Measurements from ENCODE around the gene SECISBP2.
"Not testable (repeated sequence)": the region's sequence is repeated elsewhere in the genome, so short reads cannot be mapped to it uniquely, and the experiment has no call there.

The SECISBP2 gene

DNA sequence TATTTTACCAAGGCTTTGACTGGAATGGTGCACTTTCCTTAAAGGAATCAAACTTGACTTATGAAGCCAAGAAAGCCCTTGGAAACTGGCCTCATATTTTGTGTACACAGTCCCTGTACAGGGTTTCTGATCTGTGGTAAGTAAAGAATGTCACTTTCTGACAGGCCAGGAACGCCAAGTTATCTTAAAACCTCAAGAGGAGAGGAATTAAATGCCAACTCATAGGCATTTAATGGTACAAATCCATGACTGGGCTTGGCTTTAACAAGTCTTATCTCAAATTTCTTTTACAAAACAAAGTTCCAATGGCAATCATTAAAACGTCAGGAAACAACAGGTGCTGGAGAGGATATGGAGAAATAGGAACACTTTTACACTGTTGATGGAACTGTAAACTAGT lies 16.3 kb upstream of the SECISBP2 start:
- ATAC-seq; H3K36me3 Mint-ChIP-seq (ENCODE audit: low read depth); H3K27me3 Mint-ChIP-seq; DNase-seq; H3K27ac Mint-ChIP-seq; H3K4me3 Mint-ChIP-seq; H3K9me3 Mint-ChIP-seq; H3K4me1 Mint-ChIP-seq: not testable (repeated sequence)

DNA sequence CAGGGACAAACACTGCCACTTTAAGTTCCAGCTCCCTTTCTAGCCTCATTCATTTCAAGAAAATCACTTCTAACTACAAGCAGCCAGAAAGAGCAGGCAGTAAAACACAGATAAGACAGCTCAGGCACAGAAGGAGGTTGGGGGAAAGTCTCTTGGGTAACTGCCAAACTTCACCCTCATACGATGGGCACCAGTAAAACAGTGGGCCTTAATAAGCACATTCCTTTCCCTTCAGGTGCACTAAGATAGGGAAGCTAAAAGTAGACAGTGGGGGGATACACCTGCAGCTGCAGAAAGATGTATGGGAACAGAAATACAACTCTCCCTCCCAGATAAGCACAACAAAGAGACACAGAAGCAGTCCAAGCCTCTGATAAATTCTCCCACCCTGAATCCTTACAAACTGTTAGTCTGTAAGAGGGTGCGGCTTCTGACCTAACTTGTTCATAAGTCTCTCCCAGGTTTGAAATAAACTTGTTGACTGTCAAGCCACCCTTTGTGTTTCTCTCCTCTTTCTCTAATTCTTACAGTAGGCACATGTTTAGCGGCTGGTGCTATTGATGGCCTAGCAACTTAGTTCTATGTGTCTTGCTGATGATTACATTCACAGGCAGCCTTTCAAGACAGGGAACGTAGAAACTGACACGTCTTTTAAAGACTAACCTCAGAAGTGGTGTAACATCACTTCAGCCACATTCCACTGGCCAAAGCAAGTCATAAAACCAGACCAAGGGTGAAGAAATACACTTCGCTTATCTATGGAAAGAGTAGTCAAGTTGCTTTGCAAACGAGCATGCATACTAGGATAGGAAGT lies 14.1 kb upstream of the SECISBP2 start:
- Mint-ChIP-seq H3K27me3 (no peaks in the 10 kb centered on the region), H3K9me3 (no peaks in the 10 kb centered on the region), H3K36me3 (ENCODE audit: low read depth) (peaks cover 11% of the 10 kb centered on the region), H3K27ac (no peak overlapping the region), H3K4me1 (peaks cover 9% of the 10 kb centered on the region), H3K4me3 (no peak overlapping the region)
- DNase-seq (no peak), ATAC-seq (no peak)

DNA sequence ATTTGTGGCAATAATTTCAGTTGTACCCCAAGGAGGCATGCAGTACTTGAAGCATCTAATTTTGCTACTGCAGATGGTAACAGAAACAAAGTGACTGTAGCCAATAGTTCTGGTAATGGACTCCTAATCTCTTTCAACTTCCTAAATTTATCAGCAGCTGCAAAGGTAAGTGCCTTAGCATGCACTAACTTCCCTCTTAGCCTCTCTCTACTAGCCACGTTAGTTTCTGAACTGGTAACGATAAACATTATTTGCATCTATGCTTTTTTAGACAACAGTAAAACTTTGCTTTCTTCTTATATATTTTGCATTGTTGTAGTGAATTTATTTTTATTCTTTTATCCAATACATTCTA lies 13.5 kb upstream of the SECISBP2 start:
- H3K4me3 Mint-ChIP-seq: no peak overlapping the region
- DNase-seq (no peak), ATAC-seq (no peak)
- H3K4me1 Mint-ChIP-seq: peaks cover 15% of the 10 kb centered on the region
- no peaks in the 10 kb centered on the region for H3K27me3 Mint-ChIP-seq
- H3K9me3 Mint-ChIP-seq: no peaks in the 10 kb centered on the region
- no peak overlapping the region for H3K27ac Mint-ChIP-seq
- H3K36me3 Mint-ChIP-seq (ENCODE audit: low read depth): peaks cover 11% of the 10 kb centered on the region

DNA sequence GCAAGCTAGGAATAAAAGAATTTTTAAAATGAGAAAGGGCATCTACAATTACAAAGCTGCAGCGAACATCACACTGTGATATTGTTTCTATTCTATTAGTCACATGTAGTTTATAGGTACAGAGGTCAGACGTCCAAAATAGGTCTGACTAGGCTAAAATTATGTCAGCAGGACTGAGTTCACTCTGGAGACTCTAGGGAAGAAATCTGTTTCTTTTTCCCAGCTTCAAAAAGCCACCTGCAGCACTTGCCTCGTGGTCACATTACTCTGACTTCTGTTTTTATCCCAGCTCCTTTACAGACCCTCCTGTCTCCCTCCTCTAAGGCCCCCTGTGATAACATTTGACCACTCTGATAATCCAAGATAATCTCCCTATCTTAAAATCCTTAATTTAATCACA lies 12.4 kb upstream of the SECISBP2 start:
- Mint-ChIP-seq H3K4me3 (no peak overlapping the region), H3K36me3 (ENCODE audit: low read depth) (peaks cover 15% of the 10 kb centered on the region)
- no peak for ATAC-seq

DNA sequence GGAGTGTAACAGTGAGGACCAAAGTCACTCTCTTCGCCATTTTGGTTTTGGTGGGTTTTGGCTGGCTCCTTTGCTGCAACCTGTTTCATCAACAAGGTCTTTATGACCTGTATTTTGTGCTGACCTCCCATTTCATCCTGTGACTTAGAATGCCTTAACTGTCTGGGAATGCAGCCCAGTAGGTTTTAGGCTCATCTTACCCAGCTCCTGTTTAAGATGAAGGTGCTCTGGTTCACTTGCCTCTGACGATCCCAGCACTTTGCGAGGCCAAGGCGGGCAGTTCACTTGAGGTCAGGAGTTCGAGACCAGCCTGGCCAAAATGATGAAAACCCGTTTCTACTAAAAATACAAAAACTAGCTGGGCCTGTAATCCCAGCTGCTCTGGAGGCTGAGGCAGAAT lies 9.1 kb upstream of the SECISBP2 start:
- no peak for DNase-seq
- Mint-ChIP-seq H3K4me1 (peaks cover 49% of the 10 kb centered on the region), H3K36me3 (ENCODE audit: low read depth) (peaks cover 43% of the 10 kb centered on the region), H3K4me3 (peak overlapping the region; percentile 90), H3K9me3 (no peaks in the 10 kb centered on the region), H3K27ac (peak overlapping the region; percentile 100), H3K27me3 (peaks cover 6% of the 10 kb centered on the region)
- ATAC-seq: no peak

More for the DNA sequence above, 12.4 kb upstream of the SECISBP2 start:
- Mint-ChIP-seq H3K27me3 (peaks cover 3% of the 10 kb centered on the region), H3K27ac (no peak overlapping the region), H3K4me1 (peaks cover 22% of the 10 kb centered on the region), H3K9me3 (no peaks in the 10 kb centered on the region)
- DNase-seq: no peak

DNA sequence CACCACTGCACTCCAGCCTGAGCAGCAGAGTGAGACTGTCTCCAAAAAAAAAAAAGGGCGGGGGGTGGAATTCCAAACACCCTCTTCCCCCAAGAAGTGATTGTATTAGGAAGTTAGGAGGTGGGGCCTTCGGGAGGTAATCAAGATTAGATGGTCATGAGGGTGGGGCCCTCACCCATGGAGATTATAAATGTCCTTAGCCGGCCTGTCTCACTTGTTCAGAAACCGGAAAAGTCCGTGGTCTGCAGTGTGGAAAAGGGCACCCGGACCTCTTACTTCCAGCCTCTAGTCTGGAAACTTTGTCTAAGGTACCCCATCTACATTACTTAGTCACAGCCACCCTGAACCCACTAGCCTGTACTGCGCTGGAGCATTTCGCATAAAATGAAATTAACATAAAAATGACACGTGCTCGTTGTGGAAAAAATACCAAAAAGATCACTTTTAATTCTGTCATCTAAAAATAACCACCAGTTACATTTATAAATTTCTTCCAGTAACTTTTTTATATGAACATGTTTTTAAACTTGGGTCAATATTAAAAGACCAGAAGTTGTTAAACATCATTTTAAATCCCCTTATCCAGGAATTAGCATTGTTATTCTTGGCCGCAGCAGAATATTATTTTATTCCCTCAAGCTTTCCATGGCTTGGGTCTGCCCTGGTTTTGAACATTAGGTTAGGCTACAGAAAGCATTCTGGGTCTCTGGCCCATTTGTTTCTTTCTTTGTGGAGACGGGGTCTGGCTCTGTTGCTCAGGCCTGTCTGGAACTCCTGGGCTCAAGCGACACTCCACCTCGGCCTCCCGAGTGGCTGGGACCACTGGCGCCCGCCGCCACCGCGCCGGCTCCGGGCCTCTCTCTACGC lies 8.5 kb upstream of the SECISBP2 start:
- peaks cover 50% of the 10 kb centered on the region for H3K36me3 Mint-ChIP-seq (ENCODE audit: low read depth)
- no peaks in the 10 kb centered on the region for H3K9me3 Mint-ChIP-seq
- DNase-seq (peak; percentile 28), ATAC-seq (peak; percentile 17)
- H3K27ac Mint-ChIP-seq: peak overlapping the region; percentile 100
- peaks cover 56% of the 10 kb centered on the region for H3K4me1 Mint-ChIP-seq
- H3K27me3 Mint-ChIP-seq: peaks cover 6% of the 10 kb centered on the region
- peak overlapping the region; percentile 90 for H3K4me3 Mint-ChIP-seq

DNA sequence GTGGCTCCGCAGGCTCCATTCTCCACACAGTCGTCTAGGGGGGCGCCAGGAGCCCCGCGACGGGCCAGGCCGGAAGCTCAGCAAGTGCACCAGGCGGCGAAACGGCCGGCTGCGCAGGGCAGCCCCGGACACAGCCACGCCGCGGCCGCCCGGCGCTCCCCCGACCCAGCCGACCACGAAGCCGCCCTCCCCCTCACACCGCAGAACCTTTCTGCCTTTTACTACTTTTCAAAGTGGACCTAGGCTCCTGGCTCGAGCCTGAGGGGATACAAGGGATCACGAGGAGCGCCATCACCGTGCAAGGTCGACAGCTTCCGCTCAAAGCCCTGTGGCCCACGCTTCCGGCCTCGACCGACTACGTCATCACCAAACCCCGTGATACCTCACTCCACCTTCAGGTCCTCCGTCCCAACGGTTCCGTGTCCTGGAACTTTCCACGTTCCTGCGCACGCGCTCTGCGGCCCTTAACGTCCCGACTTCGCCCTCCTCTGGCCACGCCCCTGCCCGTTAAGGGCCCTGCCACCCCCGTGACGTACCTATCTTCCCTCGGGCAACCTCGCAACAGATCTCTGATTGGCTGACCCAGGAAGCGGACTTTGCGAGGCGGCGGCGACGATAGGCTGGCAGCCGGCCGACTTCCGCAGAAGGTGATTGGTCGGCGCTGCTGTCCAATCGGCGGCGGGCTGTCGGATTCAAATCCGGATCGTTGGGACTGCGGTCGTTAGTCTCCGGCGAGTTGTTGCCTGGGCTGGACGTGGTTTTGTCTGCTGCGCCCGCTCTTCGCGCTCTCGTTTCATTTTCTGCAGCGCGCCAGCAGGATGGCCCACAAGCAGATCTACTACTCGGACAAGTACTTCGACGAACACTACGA lies 7.6 kb upstream of the SECISBP2 start, which contains the start of gene CKS2:
Gene CKS2 (plus strand): TSS at position 721 of the 871 bp plus-strand sequence. CDS start 98 bp downstream, at position 819.
- DNase-seq: peak; percentile 100
- H3K27ac Mint-ChIP-seq: peak within 1 kb of the TSS; percentile 100
- H3K27me3 Mint-ChIP-seq: peaks cover 6% of the 10 kb centered on the region
- peak within 1 kb of the TSS; percentile 90 for H3K4me3 Mint-ChIP-seq
- no peaks in the 10 kb centered on the region for H3K9me3 Mint-ChIP-seq
- H3K4me1 Mint-ChIP-seq: peaks cover 62% of the 10 kb centered on the region
- H3K36me3 Mint-ChIP-seq (ENCODE audit: low read depth): peaks cover 58% of the 10 kb centered on the region
- ATAC-seq: peak; percentile 90

DNA sequence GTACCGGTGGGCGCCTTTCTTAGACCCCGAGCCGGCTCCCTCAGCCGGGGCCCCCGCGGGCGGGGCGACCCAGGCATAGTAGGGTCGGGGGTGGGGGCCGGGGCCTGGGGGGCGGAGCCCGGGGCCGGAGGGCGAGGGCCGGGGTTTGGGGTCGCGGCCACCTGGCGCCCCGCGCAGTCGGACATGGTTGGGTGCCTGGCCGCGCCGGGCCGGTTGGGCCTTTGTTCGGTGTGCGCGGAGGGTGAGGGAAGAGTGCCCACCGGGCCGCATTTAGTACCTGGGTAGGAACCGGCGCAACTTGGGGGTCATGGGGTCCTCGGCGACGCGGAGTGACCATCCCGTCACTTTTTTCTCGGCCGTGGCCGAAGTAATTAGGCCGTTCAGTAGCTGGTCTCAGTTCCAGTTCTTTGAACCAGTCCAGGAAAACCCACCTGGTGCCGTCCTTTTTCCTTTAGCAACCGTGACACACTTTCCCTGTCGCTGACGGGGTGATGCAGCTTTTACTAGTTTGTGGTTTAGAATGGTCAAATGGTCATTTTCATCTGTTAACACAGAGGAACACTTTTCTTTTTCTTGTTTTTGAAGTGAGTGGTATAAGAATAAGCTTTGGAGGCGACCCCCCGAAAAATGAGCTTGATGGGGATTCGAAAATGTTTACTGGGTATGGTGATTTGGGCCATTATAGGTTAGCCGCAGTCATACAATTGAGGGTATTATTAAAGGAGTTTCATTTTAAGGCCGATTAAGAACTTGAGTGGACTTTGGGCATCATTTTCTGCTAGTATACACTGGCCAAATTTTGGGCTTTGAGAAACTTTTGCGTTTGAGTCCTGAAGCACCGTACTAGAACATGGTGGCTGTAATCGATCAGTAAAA lies 6.7 kb upstream of the SECISBP2 start:
- Mint-ChIP-seq H3K27ac (peak overlapping the region; percentile 100), H3K36me3 (ENCODE audit: low read depth) (peaks cover 65% of the 10 kb centered on the region), H3K9me3 (no peaks in the 10 kb centered on the region), H3K27me3 (peaks cover 6% of the 10 kb centered on the region), H3K4me1 (peaks cover 70% of the 10 kb centered on the region), H3K4me3 (peak overlapping the region; percentile 90)
- peak; percentile 2 for ATAC-seq
- DNase-seq: no peak

DNA sequence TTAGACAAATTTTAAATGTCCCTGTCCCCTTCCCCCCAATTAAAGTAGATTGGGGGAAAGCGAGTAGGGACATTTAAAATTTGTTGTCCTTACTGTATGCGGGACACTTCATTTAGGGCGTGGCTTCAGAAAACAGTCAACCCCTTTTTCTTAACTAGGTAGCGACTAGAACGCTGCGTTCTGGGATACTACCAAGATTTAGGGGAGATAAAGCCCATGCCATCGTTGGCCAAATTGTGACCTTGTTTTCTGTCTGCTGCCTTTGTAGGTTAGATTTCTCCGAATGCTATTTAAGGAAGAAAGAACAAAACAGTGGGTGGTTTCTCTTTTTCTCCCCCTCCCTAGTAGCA lies 6.1 kb upstream of the SECISBP2 start:
- H3K4me1 Mint-ChIP-seq: peaks cover 73% of the 10 kb centered on the region
- peak overlapping the region; percentile 75 for H3K27ac Mint-ChIP-seq
- H3K27me3 Mint-ChIP-seq: peaks cover 6% of the 10 kb centered on the region
- DNase-seq (no peak), ATAC-seq (no peak)
- peak overlapping the region; percentile 90 for H3K4me3 Mint-ChIP-seq
- H3K36me3 Mint-ChIP-seq (ENCODE audit: low read depth): peaks cover 66% of the 10 kb centered on the region
- no peaks in the 10 kb centered on the region for H3K9me3 Mint-ChIP-seq

DNA sequence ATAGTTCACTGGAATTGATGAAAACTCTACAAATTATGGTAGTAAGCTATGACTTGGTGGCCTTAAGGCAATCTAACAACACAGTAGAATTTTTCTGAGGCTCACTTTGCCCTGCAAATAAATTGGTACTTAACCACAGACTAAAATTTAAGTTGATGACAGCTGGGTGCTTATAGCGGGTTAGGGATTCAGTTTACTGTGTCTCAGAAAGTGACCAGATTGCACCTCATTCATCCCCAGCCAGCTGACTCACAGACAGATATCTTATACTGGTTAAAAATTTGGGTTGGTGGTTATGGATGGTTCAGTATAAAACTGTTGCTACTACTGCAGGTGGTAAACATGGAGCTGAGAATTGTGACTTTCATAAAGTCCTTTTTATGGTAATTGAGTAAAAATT lies 4.5 kb upstream of the SECISBP2 start:
- H3K4me3 Mint-ChIP-seq: peak overlapping the region; percentile 90
- no peak for DNase-seq
- H3K4me1 Mint-ChIP-seq: peaks cover 81% of the 10 kb centered on the region
- peaks cover 6% of the 10 kb centered on the region for H3K27me3 Mint-ChIP-seq
- no peak for ATAC-seq
- peaks cover 72% of the 10 kb centered on the region for H3K36me3 Mint-ChIP-seq (ENCODE audit: low read depth)
- no peaks in the 10 kb centered on the region for H3K9me3 Mint-ChIP-seq
- peak overlapping the region; percentile 75 for H3K27ac Mint-ChIP-seq

DNA sequence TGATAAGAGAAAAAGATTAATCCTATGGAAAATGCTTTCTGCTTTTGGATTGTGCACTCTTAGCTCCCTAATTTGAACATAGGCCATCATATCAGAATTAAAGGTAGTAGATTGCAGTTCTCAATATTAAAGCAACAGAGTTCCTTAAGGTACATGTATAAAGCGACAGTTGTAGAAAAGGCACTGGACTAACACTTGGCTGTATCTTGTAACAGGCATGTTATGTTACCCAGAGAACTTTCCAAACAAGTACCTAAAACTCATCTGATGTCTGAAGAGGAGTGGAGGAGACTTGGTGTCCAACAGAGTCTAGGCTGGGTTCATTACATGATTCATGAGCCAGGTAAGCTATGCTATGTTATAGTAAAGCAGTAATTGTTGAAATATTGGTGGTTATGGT lies 3.3 kb upstream of the SECISBP2 start:
- H3K27ac Mint-ChIP-seq: peak overlapping the region; percentile 68
- DNase-seq (no peak), ATAC-seq (no peak)
- H3K9me3 Mint-ChIP-seq: no peaks in the 10 kb centered on the region
- peaks cover 76% of the 10 kb centered on the region for H3K36me3 Mint-ChIP-seq (ENCODE audit: low read depth)
- peak overlapping the region; percentile 90 for H3K4me3 Mint-ChIP-seq
- H3K27me3 Mint-ChIP-seq: peaks cover 6% of the 10 kb centered on the region
- H3K4me1 Mint-ChIP-seq: peaks cover 79% of the 10 kb centered on the region

DNA sequence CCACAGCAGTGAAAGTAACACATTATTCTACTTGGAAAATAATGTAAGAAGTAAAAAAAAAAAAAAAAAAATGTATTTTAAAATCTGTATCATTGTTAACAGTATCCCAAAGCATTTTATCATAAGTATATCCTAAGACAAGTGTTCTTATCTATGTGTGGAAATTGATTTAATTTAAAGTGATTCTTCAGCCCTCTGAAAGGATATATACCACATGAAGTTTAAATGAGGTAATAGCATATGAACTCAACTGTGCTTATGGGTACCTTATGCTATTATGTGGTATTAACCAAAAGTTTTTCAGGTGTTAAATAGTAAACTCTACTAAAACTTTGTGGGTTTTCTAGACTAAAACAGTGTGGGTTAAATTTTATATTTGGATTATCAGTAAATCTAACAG lies 2.8 kb upstream of the SECISBP2 start:
- peaks cover 82% of the 10 kb centered on the region for H3K4me1 Mint-ChIP-seq
- ATAC-seq (no peak), DNase-seq (no peak)
- peaks cover 6% of the 10 kb centered on the region for H3K27me3 Mint-ChIP-seq
- peaks cover 81% of the 10 kb centered on the region for H3K36me3 Mint-ChIP-seq (ENCODE audit: low read depth)
- no peak overlapping the region for H3K4me3 Mint-ChIP-seq
- peak overlapping the region; percentile 68 for H3K27ac Mint-ChIP-seq
- H3K9me3 Mint-ChIP-seq: no peaks in the 10 kb centered on the region

DNA sequence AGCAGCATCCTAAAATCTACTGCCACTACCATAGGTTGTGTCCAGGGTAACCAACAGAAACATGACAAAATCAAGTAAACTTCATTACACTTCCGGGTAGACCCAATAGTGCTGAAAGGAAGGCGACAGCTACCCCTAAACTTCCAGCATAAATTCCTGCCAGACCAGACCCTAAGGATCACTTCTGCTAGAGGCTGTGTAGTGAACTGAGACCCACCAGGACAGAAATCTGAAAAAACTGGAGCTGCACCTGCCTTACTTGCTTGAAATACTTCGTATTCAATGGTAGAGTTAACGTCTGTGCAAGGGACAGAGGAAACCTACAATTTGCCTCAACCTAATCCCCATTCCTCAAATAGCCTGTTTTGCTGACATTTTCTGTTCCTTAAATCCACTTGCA lies 1.0 kb upstream of the SECISBP2 start:
- Mint-ChIP-seq H3K4me1 (peaks cover 89% of the 10 kb centered on the region), H3K27ac (peak overlapping the region; percentile 97), H3K9me3 (no peaks in the 10 kb centered on the region), H3K4me3 (peak overlapping the region; percentile 88), H3K36me3 (ENCODE audit: low read depth) (peaks cover 80% of the 10 kb centered on the region), H3K27me3 (no peaks in the 10 kb centered on the region)
- no peak for ATAC-seq
- peak; percentile 3 for DNase-seq

Measured in activated naive CD8-positive, alpha-beta T cell treated with anti-CD3 and anti-CD28 coated beads, Interleukin-2, amount 50 U/mL, for 24 hours (primary cell).